GM12874 (cell line): ENCODE results near the gene TMEM212.

Experiments
- TF ChIP-seq, protein P1 (sequence below): IDR thresholded peaks from 2 replicates; pipeline ENCODE4 v1.5.1; 2011; ENCODE audit warnings: low read depth, mild to moderate bottlenecking, control low read depth, low read length, moderate library complexity; ENCODE audit not compliant: insufficient read depth

The TMEM212 gene

DNA sequence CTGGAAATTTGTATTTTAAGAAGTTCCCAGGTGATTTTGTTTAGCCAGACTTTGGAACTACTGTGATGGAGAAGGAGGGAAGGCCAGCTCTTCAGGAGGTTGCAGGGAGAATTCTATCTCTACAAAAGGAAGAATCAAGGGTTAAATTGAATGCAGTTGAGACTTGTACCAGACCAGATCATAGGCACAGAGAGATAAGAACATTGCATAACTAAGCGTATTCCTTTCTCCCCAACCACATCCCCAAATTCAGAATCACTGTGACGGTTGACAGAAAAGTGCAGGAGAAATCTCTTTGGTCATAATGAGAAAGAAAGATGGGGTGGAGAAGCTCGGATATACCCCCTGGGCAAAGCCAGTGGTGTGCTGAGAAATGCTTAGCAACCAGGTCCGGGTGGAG is 40.1 kb upstream of the TMEM212 start:
- TF ChIP-seq, protein P1, sequence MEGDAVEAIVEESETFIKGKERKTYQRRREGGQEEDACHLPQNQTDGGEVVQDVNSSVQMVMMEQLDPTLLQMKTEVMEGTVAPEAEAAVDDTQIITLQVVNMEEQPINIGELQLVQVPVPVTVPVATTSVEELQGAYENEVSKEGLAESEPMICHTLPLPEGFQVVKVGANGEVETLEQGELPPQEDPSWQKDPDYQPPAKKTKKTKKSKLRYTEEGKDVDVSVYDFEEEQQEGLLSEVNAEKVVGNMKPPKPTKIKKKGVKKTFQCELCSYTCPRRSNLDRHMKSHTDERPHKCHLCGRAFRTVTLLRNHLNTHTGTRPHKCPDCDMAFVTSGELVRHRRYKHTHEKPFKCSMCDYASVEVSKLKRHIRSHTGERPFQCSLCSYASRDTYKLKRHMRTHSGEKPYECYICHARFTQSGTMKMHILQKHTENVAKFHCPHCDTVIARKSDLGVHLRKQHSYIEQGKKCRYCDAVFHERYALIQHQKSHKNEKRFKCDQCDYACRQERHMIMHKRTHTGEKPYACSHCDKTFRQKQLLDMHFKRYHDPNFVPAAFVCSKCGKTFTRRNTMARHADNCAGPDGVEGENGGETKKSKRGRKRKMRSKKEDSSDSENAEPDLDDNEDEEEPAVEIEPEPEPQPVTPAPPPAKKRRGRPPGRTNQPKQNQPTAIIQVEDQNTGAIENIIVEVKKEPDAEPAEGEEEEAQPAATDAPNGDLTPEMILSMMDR, result no peak

DNA sequence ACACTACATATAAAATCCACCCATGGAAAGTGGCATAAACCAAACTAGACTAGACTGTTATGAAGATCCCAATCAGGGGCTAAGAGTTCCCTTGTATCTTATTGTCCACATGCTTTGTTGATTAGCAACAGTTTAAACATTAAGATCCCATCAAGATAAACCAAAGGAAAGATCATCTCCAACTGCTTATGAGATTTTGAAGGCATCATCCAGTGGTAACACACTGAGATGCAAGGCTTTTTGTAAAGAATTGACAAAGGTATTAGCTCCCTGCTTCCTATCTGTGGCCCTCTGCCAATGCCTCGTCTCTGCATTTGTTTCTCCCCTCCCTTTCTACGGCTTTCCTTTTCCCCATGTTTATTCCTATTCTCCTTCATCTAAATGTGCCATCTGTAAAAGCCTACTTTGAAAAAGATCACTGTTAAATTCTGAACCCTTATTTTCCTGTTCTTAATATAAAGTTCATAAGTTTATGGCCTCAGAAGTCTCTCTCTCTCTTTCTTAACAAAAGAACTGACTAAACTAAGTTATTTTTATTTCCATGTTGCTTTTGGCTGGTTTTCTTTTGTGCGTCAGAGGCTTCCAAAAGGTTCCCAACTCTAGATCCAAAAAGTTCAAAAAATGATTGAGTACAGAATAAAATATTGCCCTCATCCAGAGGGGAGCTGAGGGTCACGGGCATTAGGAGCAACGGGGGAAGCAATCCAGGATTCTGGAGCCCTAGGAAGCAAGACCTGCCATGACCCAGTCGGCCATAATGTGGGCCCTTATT is 38.3 kb upstream of the TMEM212 start:
- TF ChIP-seq, protein P1, result no peak

DNA sequence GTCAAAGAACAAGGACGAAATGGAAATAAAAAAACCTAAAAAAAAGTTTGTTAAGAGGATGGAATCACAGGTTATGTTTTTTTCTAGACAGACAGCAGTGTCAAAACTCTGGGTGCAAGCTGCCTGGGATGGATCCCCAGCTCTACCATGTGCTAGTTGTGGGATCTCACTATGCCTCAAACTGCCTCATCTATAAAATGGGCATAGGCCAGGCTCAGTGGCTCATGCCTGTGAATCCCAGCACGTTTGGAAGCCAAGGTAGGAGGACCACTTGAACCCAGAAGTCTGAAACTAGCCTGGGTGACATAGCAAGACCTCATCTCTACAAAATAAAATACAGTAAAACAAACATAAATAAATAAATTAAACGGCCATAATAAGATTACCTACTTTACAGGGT is 37.5 kb upstream of the TMEM212 start:
- TF ChIP-seq, protein P1, result no peak

DNA sequence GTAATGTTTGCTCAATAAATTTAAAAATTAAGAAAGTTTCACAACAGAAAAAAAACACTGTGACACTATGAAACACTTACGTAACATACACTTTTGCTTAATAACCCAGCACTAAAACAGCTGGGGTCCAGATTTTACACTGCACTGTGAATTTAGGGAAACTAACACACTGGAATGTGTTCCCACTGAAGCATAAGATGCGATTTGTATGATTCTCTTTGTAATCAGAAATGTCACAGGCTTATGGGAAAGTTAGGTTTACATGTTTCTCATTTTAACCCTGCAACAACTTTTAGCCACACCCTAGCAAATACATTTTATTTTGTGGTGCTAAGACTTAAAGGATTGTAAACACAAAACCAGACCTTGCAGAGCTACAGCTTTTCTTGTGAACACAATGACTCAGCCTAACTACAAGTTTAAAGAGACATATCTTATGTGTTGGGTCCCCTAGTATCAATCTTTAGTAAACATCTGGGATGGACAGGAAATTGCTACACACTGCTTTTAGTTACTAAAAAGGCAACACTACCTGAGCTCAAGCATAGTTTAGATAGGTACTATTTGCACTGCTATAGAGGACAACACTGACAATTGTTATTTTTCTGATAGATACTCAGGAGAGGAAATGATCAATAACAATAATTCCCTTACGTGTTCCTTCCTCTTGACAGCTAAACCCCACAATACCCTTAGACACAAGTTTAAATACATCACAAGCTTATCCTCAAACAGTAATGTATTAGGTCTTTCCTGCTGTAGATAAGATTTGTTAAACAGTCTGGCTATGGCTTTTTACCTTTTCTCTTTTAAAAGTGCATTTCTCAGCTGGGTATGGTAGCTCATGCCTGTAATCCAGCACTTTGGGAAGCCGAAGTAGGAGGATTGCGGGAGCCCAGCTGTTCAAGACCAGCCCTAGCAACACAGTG is 36.7 kb upstream of the TMEM212 start:
- TF ChIP-seq, protein P1, result no peak

DNA sequence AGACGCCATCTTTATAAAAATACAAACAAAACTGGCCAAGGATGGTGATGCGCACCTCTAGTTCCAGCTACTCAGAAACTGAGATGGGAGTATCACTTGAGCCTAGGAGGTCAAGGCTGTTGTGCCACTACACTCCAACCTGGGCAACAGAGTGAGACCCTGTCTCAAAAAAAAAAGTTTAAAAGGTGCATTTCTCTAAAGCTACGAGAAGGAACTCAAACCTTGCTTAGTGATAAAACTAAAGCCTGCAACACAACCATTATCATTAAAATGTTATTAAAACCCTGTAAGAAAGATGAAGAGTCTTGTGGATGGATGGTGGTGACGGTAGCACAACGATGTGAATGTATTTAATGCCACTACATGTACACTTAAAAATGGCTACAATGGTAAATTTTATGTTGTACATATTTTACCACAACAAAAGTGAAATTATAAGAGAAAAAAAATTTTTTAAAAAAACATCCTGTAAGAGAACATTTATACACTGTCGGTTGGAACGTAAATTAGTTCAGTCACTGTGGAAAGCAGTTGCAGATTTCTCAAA is 35.9 kb upstream of the TMEM212 start:
- TF ChIP-seq, protein P1, result no peak

DNA sequence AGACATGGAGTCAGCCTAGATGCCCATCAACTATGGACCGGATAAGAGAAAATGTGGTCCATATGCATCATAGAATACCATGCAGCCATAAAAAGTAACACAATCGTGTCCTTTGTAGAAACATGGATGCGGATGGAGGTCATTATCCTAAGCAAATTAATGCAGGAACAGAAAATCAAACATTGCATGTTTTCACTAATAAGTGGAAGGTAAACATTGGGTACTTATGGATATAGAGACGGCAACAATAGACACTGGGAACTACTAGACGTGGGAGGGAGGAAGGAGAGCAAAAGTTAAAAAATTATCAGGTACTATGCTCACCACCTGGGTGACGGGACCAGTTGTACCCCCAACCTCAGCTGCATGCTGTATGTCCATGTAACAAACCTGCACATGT is 35.3 kb upstream of the TMEM212 start:
- TF ChIP-seq, protein P1, result no peak

DNA sequence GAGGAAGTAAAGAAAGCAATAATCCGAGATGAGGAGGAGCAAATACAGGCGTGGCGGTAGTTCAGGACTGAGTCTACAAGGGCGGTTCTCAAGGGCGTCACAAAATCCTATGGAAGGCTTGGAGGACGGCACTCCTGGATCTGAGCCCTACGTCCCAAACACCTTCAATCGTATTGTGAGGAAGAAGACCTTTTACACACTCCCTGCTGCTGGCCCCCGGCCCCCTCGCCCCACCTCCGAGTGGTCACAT is 33.6 kb upstream of the TMEM212 start:
- TF ChIP-seq, protein P1, result no peak
